HCT116 (cell line): ENCODE results near the gene TMPRSS3. TPM values are rescaled to one million over a fixed set of nuclear protein-coding genes. Genes with fewer than 3 reads are reported as not detected.

Source experiments
- ATAC-seq: fragments of 200-7000 bp; cut with Tn5 transposase; 2 replicates; pipeline ENCODE4 v1.9.1; 2020; ENCODE audit warnings: mild to moderate bottlenecking, moderate library complexity
- BruUV-seq: library from RNA; stranded (reverse); fragments of 400-500 nt; replicated peaks from 2 replicates; lab custom pipeline; 2021; lab: Mats Ljungman, UMichigan
- CTCF ChIA-PET: fragments of 300-600 bp; sonication (Branson Sonifier 250); formaldehyde crosslinking; loops from one replicate; lab custom pipeline; 2021; ENCODE audit warnings: antibody characterized with exemption; lab: Charles Lee
- POLR2A ChIA-PET: fragments of 300-600, 350-600 bp; sonication (Branson Sonifier 250); formaldehyde crosslinking; loops from one replicate; lab custom pipeline; 2021; ENCODE audit warnings: antibody characterized with exemption; lab: Charles Lee
- RAD21 ChIA-PET, 2 experiments: fragments of 300-600 bp; sonication (Branson Sonifier 250); formaldehyde crosslinking; loops; one replicate each; lab custom pipeline; 2023; ENCODE audit warnings: low total read pairs in 2 of 2; ENCODE audit not compliant: uncharacterized antibody in 2 of 2, unreplicated experiment in 2 of 2, low non-redundant PET in 1 of 2; lab: Charles Lee
- DNase-seq: peaks from one replicate; pipeline ENCODE4 v3.0.0-alpha.2; 2010; ENCODE audit warnings: low read depth, low spot score
- H2AFZ ChIP-seq: fragments of 200-600 bp; shearing (Covaris generic), sonication (generic); 2 replicates; pipeline ENCODE4 v1.6.1; 2017; ENCODE audit warnings: low read depth, mixed run types, mixed read lengths, antibody characterized with exemption, low read length; ENCODE audit not compliant: poor library complexity, severe bottlenecking
- H3K27ac ChIP-seq: 2 replicates; pipeline ENCODE4 v1.5.1; 2012; ENCODE audit warnings: low read depth, low read length
- H3K27me3 ChIP-seq: fragments of 200-600 bp; sonication (generic); 2 replicates; pipeline ENCODE4 v1.6.1; 2016; ENCODE audit warnings: mixed run types, low read length, mixed read lengths; ENCODE audit not compliant: insufficient read depth
- H3K36me3 ChIP-seq, 2 experiments: fragments of 200-500 bp in 1 of 2; fragments of 200-600 bp in 1 of 2; sonication (Bioruptor generic) in 1 of 2; sonication (generic) in 1 of 2; 2 replicates each; pipeline versions ENCODE4 v1.5.1 to v1.6.1; 2014 to 2016; ENCODE audit warnings: low read length in 2 of 2, inconsistent platforms in 1 of 2, mixed read lengths in 1 of 2, mixed run types in 1 of 2; ENCODE audit not compliant: insufficient read depth in 2 of 2, control insufficient read depth in 1 of 2
- H3K4me1 ChIP-seq, 2 experiments: fragments of 200-600 bp in 1 of 2; sonication (generic) in 1 of 2; 2 replicates each; pipeline versions ENCODE4 v1.5.1 to v1.6.1; 2012 to 2017; ENCODE audit warnings: low read length in 2 of 2, inconsistent platforms in 1 of 2, mild to moderate bottlenecking in 1 of 2, mixed read lengths in 1 of 2, mixed run types in 1 of 2, moderate library complexity in 1 of 2; ENCODE audit not compliant: insufficient read depth in 2 of 2, control insufficient read depth in 1 of 2
- H3K4me2 ChIP-seq: fragments of 200-600 bp; sonication (generic); 2 replicates; pipeline ENCODE4 v1.6.1; 2017; ENCODE audit warnings: mixed run types, low read length, mixed read lengths
- H3K4me3 ChIP-seq, 2 experiments: fragments of 200-600 bp in 1 of 2; sonication (generic) in 1 of 2; replicated peaks in 1 of 2; 2 replicates each; pipeline ENCODE4 v1.5.1; 2011 to 2016; ENCODE audit warnings: low read length in 2 of 2, control low read depth in 1 of 2, low read depth in 1 of 2, mild to moderate bottlenecking in 1 of 2, mixed read lengths in 1 of 2, mixed run types in 1 of 2
- H3K79me2 ChIP-seq: fragments of 200-600 bp; sonication (generic); 2 replicates; pipeline ENCODE4 v1.6.1; 2017; ENCODE audit warnings: mild to moderate bottlenecking, mixed run types, low read length, moderate library complexity, mixed read lengths; ENCODE audit not compliant: insufficient read depth
- H3K9ac ChIP-seq: fragments of 200-600 bp; sonication (generic); 2 replicates; pipeline ENCODE4 v1.6.1; 2016; ENCODE audit warnings: low read length, mixed read lengths
- H3K9me2 ChIP-seq: fragments of 200-600 bp; sonication (generic), shearing (Covaris generic); 2 replicates; pipeline ENCODE4 v1.6.1; 2017; ENCODE audit warnings: mixed run types, mild to moderate bottlenecking, moderate library complexity; ENCODE audit not compliant: insufficient read depth
- H3K9me3 ChIP-seq, 2 experiments: fragments of 200-500 bp in 1 of 2; fragments of 200-600 bp in 1 of 2; sonication (Bioruptor generic) in 1 of 2; sonication (generic) in 1 of 2; 2 replicates each; pipeline ENCODE4 v1.6.1; 2014 to 2017; ENCODE audit warnings: low read length in 2 of 2, mixed read lengths in 2 of 2, inconsistent platforms in 1 of 2, low read depth in 1 of 2, mild to moderate bottlenecking in 1 of 2, mixed run types in 1 of 2, moderate library complexity in 1 of 2; ENCODE audit not compliant: control insufficient read depth in 1 of 2, insufficient read depth in 1 of 2
- H4K20me1 ChIP-seq: fragments of 200-600 bp; sonication (generic), shearing (Covaris generic); 2 replicates; pipeline ENCODE4 v1.6.1; 2017; ENCODE audit warnings: mixed run types, mild to moderate bottlenecking, moderate library complexity; ENCODE audit not compliant: insufficient read depth
- CBX3 ChIP-seq: IDR thresholded peaks from 2 replicates; pipeline ENCODE4 v1.6.1; 2012; ENCODE audit warnings: low read depth
- CEBPB ChIP-seq: IDR thresholded peaks from 2 replicates; pipeline ENCODE4 v1.6.1; 2012; ENCODE audit warnings: low read depth
- EGR1 ChIP-seq: IDR thresholded peaks from 2 replicates; pipeline ENCODE4 v1.6.1; 2012; ENCODE audit warnings: low read depth
- ELF1 ChIP-seq: IDR thresholded peaks from 2 replicates; pipeline ENCODE4 v1.6.1; 2012; ENCODE audit warnings: low read depth, borderline replicate concordance
- EZH2 ChIP-seq: fragments of 200-600 bp; sonication (generic); IDR thresholded peaks from 2 replicates; pipeline ENCODE4 v1.6.1; 2017; ENCODE audit warnings: antibody characterized with exemption, mixed run types
- EZH2phosphoT487 ChIP-seq: fragments of 200-600 bp; IDR thresholded peaks from 2 replicates; pipeline ENCODE4 v1.6.1; 2018; ENCODE audit warnings: antibody characterized with exemption, borderline replicate concordance
- POLR2A ChIP-seq: IDR thresholded peaks from 2 replicates; pipeline ENCODE4 v1.7.0; 2011; ENCODE audit warnings: borderline replicate concordance; ENCODE audit not compliant: insufficient read depth, insufficient read length; ENCODE audit errors: extremely low read depth
- REST ChIP-seq: IDR thresholded peaks from 2 replicates; pipeline ENCODE4 v1.6.1; 2012; ENCODE audit warnings: low read depth
- SIN3A ChIP-seq: IDR thresholded peaks from 2 replicates; pipeline ENCODE4 v1.6.1; 2012; ENCODE audit warnings: low read depth
- SRF ChIP-seq: IDR thresholded peaks from 2 replicates; pipeline ENCODE4 v1.6.1; 2012; ENCODE audit warnings: low read depth
- YY1 ChIP-seq: IDR thresholded peaks from 2 replicates; pipeline ENCODE4 v1.6.1; 2011; ENCODE audit warnings: low read length, low read depth, moderate library complexity, mild to moderate bottlenecking; ENCODE audit not compliant: insufficient replicate concordance; ENCODE audit errors: extremely low read depth
- intact Hi-C: fragments of 100-400 bp; cut with micrococcal nuclease; formaldehyde crosslinking; loops from 2 replicates; pipeline ENCODE4 v1.10.0; 2022
- total RNA-seq: library from RNA; stranded (reverse); gene quantifications from one replicate; pipeline ENCODE4 v1.2.1, GENCODE V29; 2021; ENCODE audit not compliant: unreplicated experiment
- TF ChIP-seq, protein P1 (sequence below): IDR thresholded peaks from 2 replicates; pipeline ENCODE4 v1.6.1; 2012
- TF ChIP-seq, protein P2 (sequence below): IDR thresholded peaks from 2 replicates; pipeline ENCODE4 v1.6.1; 2011; ENCODE audit warnings: mild to moderate bottlenecking, low read length, moderate library complexity; ENCODE audit not compliant: insufficient replicate concordance; ENCODE audit errors: extremely low read depth

Gene TMPRSS3
- total RNA-seq, 1 experiment from 2014 or later, result not detected

DNA sequence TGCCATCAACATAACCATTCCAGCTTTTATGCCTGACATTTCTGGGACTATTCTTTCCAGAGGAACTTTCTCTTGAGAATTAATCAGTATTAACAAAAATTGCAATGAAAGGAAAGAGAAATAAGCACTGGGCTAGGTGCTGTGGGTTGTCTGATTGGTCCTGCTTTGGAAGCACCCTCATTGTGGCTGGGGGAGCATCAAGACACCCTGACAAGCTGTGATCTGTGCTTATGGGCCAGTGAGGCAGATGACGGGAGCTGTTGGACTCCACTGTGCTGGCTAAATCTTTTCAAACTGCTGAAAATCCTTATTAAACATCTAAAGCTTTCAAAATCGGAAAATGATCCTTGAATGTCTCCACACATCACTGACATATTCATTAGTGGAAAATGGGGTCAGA, 27.8 kb upstream of the TMPRSS3 start:
- BruUV-seq, result no TSS peak
- H3K4me3 ChIP-seq, result no peak overlapping the region
- no peaks in the 10 kb centered on the region for H3K79me2 ChIP-seq
- ATAC-seq, result no peak
- CTCF ChIA-PET, result no interaction called here
- H3K4me2 ChIP-seq, result no peak overlapping the region
- no peaks in the 10 kb centered on the region for H3K4me1 ChIP-seq
- TF ChIP-seq EZH2 (no peak), EZH2phosphoT487 (no peak), SRF (no peak), EGR1 (no peak), SIN3A (no peak), CBX3 (no peak)
- TF ChIP-seq, protein P1, sequence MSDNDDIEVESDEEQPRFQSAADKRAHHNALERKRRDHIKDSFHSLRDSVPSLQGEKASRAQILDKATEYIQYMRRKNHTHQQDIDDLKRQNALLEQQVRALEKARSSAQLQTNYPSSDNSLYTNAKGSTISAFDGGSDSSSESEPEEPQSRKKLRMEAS, result no peak
- TF ChIP-seq, all 23 proteins: peak for 0
- Histone ChIP-seq H3K9me3 (no peaks in the 10 kb centered on the region), H3K27me3 (peaks cover 55% of the 10 kb centered on the region), H2AFZ (no peak overlapping the region), H4K20me1 (no peaks in the 10 kb centered on the region), H3K27ac (no peak overlapping the region), H3K36me3 (no peaks in the 10 kb centered on the region), H3K9ac (no peak overlapping the region), H3K9me2 (no peaks in the 10 kb centered on the region)
- intact Hi-C loops, result no loop called here
- POLR2A ChIA-PET, result no interaction called here
- DNase-seq, result no peak
- RAD21 ChIA-PET, result no interaction called here

DNA sequence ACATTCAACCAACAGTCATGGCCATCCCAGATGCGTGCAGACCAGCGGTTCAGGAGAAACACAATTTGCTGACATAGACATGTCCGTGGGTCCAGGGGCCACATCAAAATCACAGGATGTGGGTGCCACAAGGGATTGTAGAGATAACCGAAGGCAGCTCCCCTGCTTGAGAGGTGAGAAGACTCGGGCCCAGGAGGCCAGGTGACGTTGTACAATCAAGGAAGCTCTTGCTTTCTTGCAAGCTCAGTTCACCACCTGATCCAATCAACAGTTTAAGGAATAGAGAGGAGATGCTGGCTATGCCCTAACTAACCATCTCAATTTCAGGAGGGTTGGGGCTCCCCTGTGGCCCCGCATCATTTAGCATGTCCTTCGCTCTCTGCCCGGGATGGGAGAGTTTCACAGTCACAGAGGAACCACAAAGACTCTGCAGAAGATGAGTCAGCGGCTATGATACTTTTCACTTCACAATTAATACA, 27.4 kb upstream of the TMPRSS3 start:
- peaks cover 55% of the 10 kb centered on the region for H3K27me3 ChIP-seq
- no peaks in the 10 kb centered on the region for H3K9me2 ChIP-seq
- RAD21 ChIA-PET, result no interaction called here
- no peaks in the 10 kb centered on the region for H3K36me3 ChIP-seq
- H3K79me2 ChIP-seq, result no peaks in the 10 kb centered on the region
- no TSS peak for BruUV-seq
- intact Hi-C loops, result no loop called here
- no peaks in the 10 kb centered on the region for H3K9me3 ChIP-seq
- POLR2A ChIA-PET, result no interaction called here
- H3K4me3 ChIP-seq, result no peak overlapping the region
- no peak overlapping the region for H3K9ac ChIP-seq
- CTCF ChIA-PET, result no interaction called here
- no peak overlapping the region for H2AFZ ChIP-seq
- no peak overlapping the region for H3K4me2 ChIP-seq
- no peak for ATAC-seq
- no peak overlapping the region for H3K27ac ChIP-seq
- DNase-seq, result no peak
- TF ChIP-seq YY1 (no peak), EGR1 (no peak), ELF1 (no peak), CEBPB (no peak), POLR2A (no peak), REST (no peak), SRF (no peak)
- TF ChIP-seq, protein P2, sequence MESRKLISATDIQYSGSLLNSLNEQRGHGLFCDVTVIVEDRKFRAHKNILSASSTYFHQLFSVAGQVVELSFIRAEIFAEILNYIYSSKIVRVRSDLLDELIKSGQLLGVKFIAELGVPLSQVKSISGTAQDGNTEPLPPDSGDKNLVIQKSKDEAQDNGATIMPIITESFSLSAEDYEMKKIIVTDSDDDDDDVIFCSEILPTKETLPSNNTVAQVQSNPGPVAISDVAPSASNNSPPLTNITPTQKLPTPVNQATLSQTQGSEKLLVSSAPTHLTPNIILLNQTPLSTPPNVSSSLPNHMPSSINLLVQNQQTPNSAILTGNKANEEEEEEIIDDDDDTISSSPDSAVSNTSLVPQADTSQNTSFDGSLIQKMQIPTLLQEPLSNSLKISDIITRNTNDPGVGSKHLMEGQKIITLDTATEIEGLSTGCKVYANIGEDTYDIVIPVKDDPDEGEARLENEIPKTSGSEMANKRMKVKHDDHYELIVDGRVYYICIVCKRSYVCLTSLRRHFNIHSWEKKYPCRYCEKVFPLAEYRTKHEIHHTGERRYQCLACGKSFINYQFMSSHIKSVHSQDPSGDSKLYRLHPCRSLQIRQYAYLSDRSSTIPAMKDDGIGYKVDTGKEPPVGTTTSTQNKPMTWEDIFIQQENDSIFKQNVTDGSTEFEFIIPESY, result no peak
- TF ChIP-seq, protein P1, result no peak
- no peaks in the 10 kb centered on the region for H4K20me1 ChIP-seq
- no peaks in the 10 kb centered on the region for H3K4me1 ChIP-seq
